HG03520 (cell line): Measurements from ENCODE around the gene DMAC2L.
"Not testable (repeated sequence)": the region's sequence is repeated elsewhere in the genome, so short reads cannot be mapped to it uniquely, and the experiment has no call there.

Experiments
- ATAC-seq: cut with Tn5 transposase; IDR thresholded peaks from one replicate; pipeline ENCODE4 v1.9.1; 2021; ENCODE audit warnings: mild to moderate bottlenecking, moderate library complexity; ENCODE audit not compliant: unreplicated experiment

Gene DMAC2L, protein sequence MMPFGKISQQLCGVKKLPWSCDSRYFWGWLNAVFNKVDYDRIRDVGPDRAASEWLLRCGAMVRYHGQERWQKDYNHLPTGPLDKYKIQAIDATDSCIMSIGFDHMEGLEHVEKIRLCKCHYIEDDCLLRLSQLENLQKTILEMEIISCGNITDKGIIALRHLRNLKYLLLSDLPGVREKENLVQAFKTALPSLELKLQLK

DNA sequence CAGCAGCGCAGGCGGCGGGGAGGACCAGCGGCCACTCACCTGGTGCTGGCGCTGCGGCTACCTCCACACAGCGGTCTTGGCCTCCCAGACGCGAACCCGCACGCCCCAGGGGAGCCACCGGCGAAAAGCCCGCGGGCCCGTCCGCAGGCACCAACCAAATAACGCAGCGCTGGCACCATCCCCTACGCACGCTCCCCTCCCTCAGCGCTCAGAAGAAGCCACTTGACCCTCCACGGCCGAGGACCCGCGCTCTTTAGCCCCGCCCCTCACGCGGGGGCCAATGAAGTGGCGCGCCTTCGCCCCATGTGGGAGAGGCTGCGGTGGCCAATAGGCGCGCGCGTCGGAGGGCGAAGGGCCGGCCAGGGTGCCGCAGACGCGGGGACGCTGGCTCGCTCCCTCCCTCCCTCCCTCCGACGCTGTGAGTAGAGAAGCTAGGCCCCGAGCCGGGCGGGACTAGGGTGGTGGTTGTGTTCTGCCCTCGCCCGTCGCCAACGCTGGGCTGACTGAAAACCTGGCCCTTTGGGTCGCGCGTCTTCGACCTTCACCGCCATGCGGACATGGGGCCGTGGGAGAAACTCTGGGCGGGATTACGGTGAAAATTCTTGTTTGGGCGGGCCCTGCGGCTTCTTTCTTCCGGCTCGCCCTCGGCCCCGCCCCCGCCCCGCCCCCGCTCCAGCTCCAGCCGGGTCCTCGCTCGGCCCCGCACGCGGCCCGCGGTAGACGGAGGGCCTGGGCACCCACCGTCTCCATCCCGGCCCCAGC, at the start of gene DMAC2L, which contains the start of gene L2HGDH:
TSS of gene DMAC2L (plus strand) at position 353 of the 762 bp plus-strand sequence. CDS start 9,164 bp downstream, outside the sequence.
TSS of gene L2HGDH (minus strand) at position 258 of the 762 bp plus-strand sequence. CDS start at position 179, 79 bp downstream.
- peak; percentile 94 for ATAC-seq

DNA sequence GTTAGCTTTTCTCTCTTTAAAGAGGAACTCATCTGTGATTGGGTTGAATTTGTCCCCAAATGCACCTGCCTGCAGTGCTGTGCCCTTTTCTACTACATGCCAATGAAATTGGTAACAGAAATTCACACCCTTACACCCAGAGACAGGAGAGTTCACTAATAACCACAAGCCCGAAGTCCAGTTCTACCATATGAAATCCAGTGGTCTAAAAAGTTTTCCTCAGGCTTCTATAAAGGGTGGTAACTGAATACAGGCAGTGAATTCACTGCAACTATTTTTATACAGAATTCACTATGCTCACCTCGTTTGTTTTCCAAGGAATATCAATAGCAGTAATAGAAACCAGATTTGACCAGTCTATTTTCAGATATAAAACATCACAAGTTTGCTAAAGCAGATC, 49.3 kb upstream of the DMAC2L start:
- ATAC-seq, result no peak

DNA sequence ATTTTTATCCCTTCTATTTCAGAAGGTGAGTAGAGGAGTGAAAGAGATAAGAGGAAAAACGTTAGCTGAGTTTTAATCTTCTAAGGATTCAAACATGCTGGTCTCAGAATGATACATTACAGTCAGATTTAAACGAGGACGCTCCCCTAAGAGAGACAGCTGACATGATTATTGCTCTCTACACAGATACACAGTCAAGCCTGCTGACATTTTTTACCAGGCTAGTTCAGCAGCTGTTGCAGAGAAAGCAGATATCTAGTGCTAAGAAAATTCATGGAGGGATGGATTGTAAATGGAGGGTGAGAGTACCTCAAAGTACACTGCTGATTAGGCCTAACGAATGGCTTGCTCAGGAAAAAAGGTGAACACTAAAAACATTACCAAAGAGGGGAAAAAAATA, 48.8 kb upstream of the DMAC2L start:
- no peak for ATAC-seq

DNA sequence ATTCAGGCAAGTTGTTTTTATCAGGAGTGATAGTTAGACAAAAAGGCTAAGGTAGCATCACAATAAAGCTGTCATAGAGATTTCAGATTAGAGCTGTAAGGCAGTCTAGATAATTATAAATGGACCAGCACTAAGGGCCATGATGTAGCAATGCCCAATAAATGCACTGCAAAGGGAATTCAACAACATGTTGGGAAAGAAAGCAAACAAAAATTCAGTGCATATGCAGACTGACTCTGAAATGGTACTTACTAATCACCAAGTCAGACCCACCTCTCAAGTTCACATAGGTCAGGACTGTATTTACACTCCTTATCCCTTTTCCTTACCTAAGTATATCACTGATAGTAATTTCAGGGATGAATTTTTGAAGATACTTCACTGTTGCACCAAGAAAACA, 47.1 kb upstream of the DMAC2L start:
- ATAC-seq, result no peak

DNA sequence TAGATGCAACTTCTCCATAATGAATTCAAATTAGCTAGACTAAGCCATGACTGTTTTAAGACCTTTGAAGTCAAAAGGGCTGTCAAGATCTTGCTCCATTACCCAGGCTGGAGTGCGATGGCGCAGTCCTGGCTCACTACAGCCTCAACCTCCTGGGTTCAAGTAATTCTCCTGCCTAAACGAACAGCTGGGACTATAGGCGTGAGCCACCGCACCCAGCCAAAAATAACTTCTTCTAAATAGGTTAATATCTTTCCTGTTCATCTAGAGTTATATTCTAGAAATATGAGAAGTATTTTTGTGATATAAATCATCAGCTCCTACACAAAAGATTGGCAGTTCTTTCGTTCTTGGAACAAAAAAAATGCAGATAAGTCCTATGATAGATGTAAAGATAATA, 41.2 kb upstream of the DMAC2L start:
- no peak for ATAC-seq

DNA sequence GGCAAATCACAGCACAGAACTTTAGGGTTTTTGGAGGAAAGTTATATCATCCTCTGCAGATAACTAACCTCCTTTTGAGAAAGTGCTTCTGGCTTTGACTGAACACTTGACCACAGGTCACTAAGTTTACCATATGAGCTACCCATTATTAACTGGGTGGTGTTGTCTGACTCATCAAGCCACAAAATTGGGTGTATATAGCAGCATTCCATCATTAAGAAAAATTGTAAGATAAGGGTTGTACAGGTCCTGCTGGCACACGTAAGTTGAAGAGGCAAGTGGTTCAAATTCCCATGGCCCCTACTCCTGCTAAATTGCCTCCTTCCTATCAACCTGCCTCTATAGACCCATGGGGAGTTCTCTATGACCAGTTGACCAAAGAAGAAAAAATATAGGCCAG, 39.6 kb upstream of the DMAC2L start:
- no peak for ATAC-seq

DNA sequence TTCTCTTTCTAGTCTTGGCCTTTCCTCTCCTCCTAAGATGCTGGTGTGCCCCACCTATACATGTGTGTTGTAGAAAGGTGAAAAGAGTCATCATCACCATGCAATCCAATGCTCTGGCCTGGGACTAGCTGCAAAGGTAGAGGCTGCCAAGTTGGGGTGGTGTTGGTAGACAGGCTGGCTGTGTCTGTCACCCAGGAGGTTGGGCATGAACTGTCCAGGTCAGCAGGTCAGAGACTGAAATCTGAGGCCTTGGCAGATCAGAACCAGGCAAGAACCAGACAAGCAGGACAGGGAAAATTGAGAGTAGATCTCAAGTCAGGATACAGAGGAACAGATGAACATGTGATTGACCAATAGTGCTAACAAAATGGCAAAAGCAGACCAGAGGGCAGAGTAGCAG, 26.3 kb upstream of the DMAC2L start:
- ATAC-seq, result no peak

DNA sequence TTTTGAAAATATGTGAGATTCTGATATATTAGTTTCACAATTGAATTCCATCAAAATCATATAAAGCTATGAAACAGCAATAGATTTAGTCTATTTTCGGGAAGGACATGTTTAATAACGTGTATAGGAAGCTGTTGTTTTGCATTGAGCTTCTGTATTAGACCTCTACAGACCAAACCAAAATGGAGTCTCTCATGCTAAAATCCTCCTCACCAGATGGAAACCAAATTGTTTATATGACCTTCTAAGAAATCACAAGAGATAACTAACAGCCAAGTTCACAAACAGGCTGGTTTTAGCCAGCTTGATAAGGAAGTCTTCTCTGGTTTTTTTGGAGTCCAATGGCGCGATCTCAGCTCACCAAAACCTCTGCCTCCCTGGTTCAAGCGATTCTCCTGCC, 24.0 kb upstream of the DMAC2L start:
- no peak for ATAC-seq

DNA sequence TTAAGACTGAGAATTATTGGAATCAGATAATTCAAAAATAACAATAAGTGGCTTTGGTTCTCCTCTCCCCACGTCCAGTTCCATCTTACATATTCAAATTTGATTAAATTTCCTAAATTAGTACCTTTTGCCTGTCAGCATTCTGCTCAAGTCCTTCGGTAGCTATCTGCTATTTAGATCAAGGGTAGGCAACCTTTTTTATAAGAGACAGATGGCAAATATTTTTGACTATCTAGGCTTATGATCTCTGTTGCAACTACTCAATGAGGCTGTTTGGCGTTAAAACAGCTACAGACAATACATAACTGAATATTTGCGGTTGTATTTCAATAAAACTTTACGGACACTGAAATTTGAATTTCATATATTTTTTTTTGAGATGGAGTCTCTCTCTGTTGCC, 21.8 kb upstream of the DMAC2L start:
- no peak for ATAC-seq

DNA sequence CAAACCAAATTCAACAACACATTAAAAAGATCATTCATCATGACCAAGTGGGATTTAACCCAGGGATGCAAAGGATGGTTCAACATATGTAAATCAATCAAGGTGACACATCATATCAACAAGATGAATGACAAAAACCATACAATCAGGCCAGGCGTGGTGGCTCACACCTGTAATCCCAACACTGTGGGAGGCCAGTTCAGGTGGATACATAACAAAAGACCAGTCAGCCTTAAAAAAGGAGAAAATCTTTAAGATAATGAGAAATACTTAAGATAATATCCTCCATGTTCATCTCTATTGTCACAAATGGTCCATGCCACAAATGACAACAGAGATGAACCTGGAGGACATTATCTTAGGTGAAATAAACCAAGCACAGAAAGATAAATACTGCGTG, 12.5 kb upstream of the DMAC2L start:
- no peak for ATAC-seq

DNA sequence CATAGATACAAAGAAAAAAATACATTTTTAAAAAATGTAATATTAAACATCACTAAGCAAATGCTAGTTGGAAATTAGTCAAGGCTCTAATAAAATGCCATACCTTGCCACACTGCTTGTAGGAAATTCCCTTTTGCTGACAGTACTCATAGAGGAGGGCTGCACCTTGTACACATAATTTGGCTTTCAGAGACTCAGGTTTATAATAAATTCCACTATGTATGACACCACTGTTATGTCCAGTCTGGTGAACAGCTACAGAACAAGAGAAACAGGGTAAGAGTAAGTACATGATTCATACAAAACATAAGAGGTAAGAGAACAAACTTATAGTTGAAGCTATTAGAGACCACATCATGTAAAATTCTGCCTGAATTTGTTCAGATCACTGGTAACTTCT, 10.2 kb upstream of the DMAC2L start:
- ATAC-seq, result no peak

DNA sequence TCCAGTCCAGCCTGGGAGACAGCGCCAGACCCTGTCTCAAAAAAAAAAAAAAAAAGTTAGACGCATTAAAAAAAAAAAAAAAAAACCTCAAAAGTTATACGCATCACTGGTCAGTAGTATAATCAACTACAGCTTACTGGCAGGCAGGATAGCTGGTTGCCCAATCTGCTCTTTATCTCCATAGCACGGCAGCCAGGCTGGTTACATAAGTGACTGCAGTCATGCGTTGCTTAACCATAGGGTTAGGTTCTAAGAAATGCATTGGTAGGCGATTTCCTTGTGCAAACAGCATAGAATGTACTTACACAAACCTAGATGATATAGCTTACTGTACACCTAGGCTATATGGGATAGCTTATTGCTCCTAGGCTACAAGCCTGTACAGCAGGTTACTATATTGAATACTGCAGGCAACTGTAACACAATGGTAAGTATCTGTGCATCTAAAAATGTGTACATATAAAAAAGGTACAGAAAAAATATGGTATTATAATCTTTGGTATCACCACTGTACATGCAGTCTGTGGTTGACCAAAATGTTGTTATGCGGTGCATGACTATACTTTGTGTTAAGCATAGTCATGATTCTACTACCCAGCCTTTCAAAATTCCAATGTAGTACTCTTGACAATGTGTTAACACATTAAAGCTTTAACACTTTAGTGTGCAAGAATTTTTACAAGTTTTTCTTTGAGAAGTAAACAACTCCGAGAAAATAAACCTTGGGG, 8.2 kb upstream of the DMAC2L start:
- no peak for ATAC-seq

DNA sequence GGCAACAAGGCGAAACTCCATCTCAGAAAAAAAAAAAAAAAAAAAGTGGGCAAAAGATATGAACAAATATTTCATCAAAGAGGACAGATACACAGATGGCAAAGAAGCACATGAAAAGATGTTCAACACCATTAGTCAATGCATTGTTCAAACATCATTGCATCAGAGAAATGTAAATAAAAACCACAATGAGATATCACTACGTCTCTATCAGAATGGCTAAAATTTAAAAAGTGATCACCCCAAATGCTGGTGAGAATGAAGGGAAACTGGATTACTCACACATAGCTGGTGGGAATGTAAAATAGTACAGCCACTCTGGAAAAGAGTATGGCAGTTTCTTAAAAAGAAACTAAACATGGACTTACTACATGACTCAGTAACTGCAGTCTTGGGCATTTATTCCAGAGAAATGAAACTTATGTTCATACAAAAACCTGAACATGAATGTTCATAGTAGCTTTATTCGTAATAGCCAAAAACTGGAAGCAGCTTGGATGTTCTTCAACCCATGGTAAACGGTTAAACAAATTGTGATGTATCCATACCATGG, 3.7 kb upstream of the DMAC2L start:
- no peak for ATAC-seq

DNA sequence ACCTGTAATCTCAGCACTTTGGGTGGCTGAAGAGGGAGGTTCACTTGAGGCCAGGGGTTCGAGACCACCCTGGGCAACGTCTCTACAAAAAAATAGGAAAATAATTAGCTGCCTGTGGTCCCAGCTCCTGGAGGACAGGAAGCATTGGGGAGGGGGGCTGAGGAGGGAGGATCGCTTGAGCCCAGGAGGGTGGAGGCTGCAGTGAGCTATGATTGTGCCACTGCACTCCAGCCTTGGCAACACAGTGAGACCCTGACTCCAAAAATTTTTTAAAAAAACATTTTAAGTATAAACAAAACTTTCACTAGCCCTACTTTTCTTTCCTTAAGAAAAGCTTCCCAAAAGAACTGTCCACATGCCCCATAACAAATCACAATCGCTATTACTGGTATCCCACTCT, 1.7 kb upstream of the DMAC2L start:
- ATAC-seq, result no peak

DNA sequence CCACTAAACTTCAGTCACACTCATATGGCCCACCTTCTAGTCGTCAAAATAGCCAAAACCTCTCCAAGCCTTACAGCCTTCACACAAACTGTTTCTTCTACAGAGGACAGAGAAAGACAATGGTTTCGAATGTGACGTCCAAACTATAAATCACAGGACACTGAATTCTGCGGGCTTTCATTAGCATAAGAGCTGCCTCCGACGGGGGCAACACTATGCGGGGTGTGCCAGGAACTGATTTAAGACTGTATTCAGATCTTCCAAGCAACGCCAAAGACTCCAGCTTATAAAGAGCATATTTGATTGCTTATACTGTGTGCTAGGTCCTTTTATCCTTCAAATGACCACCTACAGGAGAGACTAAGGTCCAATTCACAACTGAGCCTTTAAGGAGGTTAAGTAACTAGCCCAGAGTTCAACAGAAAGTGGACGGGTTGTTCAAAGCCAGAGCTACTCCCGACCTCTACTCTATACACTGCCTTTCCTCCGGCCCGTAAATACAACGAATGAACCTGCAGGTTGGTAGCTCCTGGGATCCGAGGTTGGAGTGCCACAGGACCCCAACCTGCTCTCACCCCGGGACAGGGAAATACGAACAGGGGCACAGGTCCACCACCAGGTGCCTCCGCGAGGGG, 670 bp upstream of the DMAC2L start:
- ATAC-seq, result peak; percentile 45

DNA sequence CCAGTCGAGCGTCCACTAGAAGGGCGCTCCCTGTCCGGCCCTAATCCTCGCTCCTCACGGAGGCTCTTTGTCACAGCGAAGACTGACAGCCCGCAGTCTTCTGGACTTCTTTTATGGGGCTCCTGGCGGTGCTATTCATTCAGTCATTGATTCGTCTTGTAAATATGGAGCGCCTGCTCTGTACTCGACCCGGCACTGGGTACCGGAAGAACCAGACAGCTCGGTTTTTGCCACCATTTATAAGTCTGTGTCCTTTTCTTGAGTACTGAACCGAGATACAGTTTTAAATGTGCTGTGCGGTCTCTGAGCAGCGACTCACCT, 570 bp downstream of the DMAC2L start:
- ATAC-seq, result peak; percentile 22

DNA sequence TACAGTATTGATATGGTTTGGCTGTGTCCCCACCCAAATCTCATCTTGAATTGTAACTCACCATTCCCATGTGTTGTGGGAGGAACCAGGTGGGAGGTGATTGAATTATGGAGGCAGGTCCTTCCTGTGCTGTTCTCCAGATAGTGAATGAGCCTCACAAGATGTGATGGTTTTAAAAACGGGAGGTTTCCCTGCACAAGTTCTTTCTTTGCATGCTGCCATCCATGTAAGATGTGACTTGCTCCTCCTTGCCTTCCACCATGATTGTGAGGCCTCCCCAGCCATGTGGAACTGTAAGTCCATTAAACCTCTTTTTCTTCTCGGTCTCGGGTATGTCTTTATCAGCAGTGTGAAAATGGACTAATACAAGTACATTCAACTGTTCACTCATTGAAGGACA, 2.0 kb downstream of the DMAC2L start:
- ATAC-seq, result not testable (repeated sequence)

DNA sequence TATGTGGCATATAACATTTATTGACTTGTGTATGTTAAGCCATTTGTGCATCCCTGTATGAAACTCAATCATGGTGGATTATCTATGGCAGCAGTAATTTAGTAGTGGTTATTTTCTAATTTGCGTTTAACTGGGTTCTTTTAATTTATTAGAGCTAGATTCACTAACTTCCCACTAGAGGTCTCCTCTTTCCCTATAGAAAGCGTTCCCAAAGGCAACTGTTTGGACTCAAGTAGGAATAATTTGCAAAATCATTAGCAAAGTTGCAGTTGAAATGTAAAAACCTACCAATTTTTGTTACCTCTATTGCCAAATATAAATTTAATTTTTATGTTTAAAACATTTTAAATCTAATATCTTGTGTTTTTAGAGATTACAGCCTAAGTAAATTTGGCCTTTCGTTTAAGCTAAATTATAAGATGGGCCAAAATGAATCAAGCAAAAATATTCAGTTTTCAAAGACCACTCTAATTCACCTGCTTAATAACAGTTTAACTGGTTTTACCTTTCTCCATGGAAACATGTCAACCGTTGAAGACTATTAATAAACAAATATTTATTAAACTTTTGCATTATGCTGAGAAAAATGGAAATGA, 6.0 kb downstream of the DMAC2L start:
- no peak for ATAC-seq

DNA sequence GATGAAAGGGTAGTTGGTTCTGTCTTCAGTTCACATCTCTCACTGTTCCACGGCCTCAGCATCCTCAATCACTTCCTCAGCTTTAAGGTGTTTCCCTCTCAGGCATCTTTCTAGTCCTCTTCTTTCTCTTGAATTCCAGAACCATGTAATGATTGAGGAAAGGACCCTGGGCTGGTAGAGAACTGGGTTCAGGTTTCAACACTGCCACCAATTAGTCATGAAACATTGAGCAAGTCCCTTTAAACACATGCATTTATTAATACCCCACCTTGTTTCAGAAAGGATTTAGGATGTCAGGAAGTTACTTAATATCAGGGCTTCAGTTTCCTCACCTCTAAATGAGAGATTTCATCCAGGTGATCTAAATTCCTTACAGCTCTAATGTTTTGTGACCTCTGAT, 7.2 kb downstream of the DMAC2L start:
- no peak for ATAC-seq

DNA sequence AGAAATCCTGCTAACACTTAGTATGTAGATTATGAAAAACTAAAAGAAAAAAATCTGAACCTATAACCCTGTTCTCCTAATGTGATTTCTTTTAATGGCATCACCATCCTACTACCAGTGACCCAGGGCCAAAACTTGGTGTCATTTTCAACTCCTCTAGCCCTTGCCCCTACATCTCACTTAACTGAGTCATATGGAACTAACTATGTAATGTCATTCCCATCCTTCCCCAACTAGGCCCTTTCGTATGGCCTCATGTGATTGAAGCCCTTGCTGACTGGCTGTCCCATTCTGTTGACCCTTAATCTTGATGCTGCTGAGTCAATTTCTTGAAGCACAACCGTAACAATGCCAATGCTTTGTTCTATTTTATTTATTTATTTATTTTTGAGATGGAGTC, 7.6 kb downstream of the DMAC2L start:
- no peak for ATAC-seq

DNA sequence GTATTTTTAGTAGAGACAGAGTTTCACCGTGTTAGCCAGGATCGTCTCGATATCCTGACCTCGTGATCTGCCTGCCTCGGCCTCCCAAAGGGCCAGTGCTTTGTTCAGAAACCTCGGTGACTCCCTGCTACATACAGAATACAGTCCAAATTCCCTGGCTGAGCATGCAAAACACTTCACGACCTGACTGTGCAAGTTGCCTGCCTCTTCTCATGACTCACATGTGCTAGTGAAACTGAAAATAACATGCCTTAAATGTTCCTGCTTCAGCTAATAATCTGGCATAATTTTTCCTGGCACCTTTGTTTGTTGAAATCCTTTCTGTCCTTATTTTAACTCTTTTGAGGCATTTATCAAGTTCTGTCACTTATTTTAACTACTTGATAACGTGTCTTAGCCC, 8.2 kb downstream of the DMAC2L start:
- ATAC-seq, result no peak
